Trophoblast cell (in vitro differentiated cells and primary cell): Measurements from ENCODE around the gene PHLPP1.
A peak's percentile ranks its signal among the peaks of the same experiment; 100 is the strongest.

Experiments used
- DNase-seq, 2 donors: peaks; one replicate each; pipeline ENCODE4 v3.0.0-alpha.2; 2016
- H2AFZ ChIP-seq: 2 replicates; pipeline ENCODE4 v1.6.1; 2013; ENCODE audit warnings: low read length, moderate library complexity, mild to moderate bottlenecking; ENCODE audit not compliant: insufficient read depth, poor library complexity
- H2AK5ac ChIP-seq: 2 replicates; pipeline ENCODE4 v1.6.1; 2013; ENCODE audit warnings: mild to moderate bottlenecking, low read length
- H2BK120ac ChIP-seq: 2 replicates; pipeline ENCODE4 v1.6.1; 2013; ENCODE audit warnings: low read length, mild to moderate bottlenecking, moderate library complexity; ENCODE audit not compliant: insufficient read depth, poor library complexity
- H2BK12ac ChIP-seq: 2 replicates; pipeline ENCODE4 v1.6.1; 2013; ENCODE audit warnings: mild to moderate bottlenecking, low read length, moderate library complexity
- H2BK5ac ChIP-seq: 2 replicates; pipeline ENCODE4 v1.6.1; 2013; ENCODE audit warnings: low read length, low read depth, moderate library complexity, mild to moderate bottlenecking; ENCODE audit not compliant: poor library complexity
- H3K14ac ChIP-seq: 2 replicates; pipeline ENCODE4 v1.6.1; 2013; ENCODE audit warnings: mild to moderate bottlenecking, low read length
- H3K18ac ChIP-seq: 2 replicates; pipeline ENCODE4 v1.6.1; 2013; ENCODE audit warnings: mild to moderate bottlenecking, low read length
- H3K23ac ChIP-seq: 2 replicates; pipeline ENCODE4 v1.6.1; 2013; ENCODE audit warnings: low read length
- H3K27ac ChIP-seq: 2 replicates; pipeline ENCODE4 v1.5.1; 2013; ENCODE audit warnings: low read depth, mild to moderate bottlenecking, inconsistent platforms, low read length, moderate library complexity
- H3K27me3 ChIP-seq: 2 replicates; pipeline ENCODE4 v1.6.1; 2013; ENCODE audit warnings: inconsistent platforms, mild to moderate bottlenecking, low read length, moderate library complexity; ENCODE audit not compliant: insufficient read depth
- H3K36me3 ChIP-seq, 2 experiments: 1 replicate in 1 of 2; 2 replicates in 1 of 2; pipeline ENCODE4 v1.6.1; 2013; ENCODE audit warnings: low read length in 2 of 2, mild to moderate bottlenecking in 2 of 2, moderate library complexity in 1 of 2; ENCODE audit not compliant: insufficient read depth in 2 of 2, control insufficient read depth in 1 of 2
- H3K4ac ChIP-seq: 2 replicates; pipeline ENCODE4 v1.6.1; 2013; ENCODE audit warnings: low read depth, mild to moderate bottlenecking, low read length, moderate library complexity
- H3K4me1 ChIP-seq, 2 experiments: 1 replicate in 1 of 2; 2 replicates in 1 of 2; pipeline ENCODE4 v1.6.1; 2013; ENCODE audit warnings: low read length in 2 of 2, mild to moderate bottlenecking in 2 of 2, moderate library complexity in 1 of 2; ENCODE audit not compliant: insufficient read depth in 2 of 2, control insufficient read depth in 1 of 2
- H3K4me2 ChIP-seq: 2 replicates; pipeline ENCODE4 v1.6.1; 2013; ENCODE audit warnings: inconsistent platforms, mild to moderate bottlenecking, low read length, moderate library complexity
- H3K4me3 ChIP-seq: 2 replicates; pipeline ENCODE4 v1.5.1; 2013; ENCODE audit warnings: mild to moderate bottlenecking, low read depth, low read length, inconsistent platforms
- H3K79me1 ChIP-seq: one replicate; pipeline ENCODE4 v1.6.1; 2013; ENCODE audit warnings: low read length
- H3K79me2 ChIP-seq: 2 replicates; pipeline ENCODE4 v1.6.1; 2013; ENCODE audit warnings: low read length, mild to moderate bottlenecking; ENCODE audit not compliant: control insufficient read depth, insufficient read depth, poor library complexity
- H3K9ac ChIP-seq: 2 replicates; pipeline ENCODE4 v1.6.1; 2013; ENCODE audit warnings: mild to moderate bottlenecking, low read length
- H3K9me3 ChIP-seq: 2 replicates; pipeline ENCODE4 v1.6.1; 2013; ENCODE audit warnings: low read depth, mild to moderate bottlenecking, control low read depth, inconsistent platforms, low read length; ENCODE audit not compliant: insufficient read depth
- H4K12ac ChIP-seq: 2 replicates; pipeline ENCODE4 v1.6.1; 2013; ENCODE audit warnings: low read depth, mild to moderate bottlenecking, low read length, moderate library complexity
- H4K8ac ChIP-seq: 2 replicates; pipeline ENCODE4 v1.6.1; 2013; ENCODE audit warnings: low read depth, mild to moderate bottlenecking, low read length, moderate library complexity
- H4K91ac ChIP-seq: one replicate; pipeline ENCODE4 v1.6.1; 2013; ENCODE audit warnings: low read depth, mild to moderate bottlenecking, low read length, moderate library complexity
- WGBS: extraction: QIAGEN DNeasy Blood & Tissue Kit; methylation state at CpG from one replicate; pipeline ENCODE4 v1.1.7; 2013; ENCODE audit warnings: missing lambda C conversion rate; ENCODE audit not compliant: insufficient read length, insufficient coverage; ENCODE audit errors: extremely low coverage; 5-methylcytosine and 5-hydroxymethylcytosine counted together

The PHLPP1 gene

GRCh38 chr18:62781262-62781661, 65.9 kb downstream of the PHLPP1 start:
- Histone ChIP-seq H4K12ac (no peak overlapping the region), H3K79me2 (peaks cover 4% of the 10 kb centered on the region), H2AK5ac (no peak overlapping the region), H3K36me3 (no peaks in the 10 kb centered on the region), H3K18ac (no peak overlapping the region), H3K9ac (no peak overlapping the region), H3K79me1 (no peaks in the 10 kb centered on the region), H3K27ac (no peak overlapping the region), H4K8ac (no peak overlapping the region), H2BK12ac (no peak overlapping the region), H3K4me2 (no peak overlapping the region), H2BK5ac (no peak overlapping the region), H4K91ac (no peak overlapping the region), H3K4ac (peak overlapping the region; percentile 6), H2BK120ac (no peak overlapping the region), H2AFZ (no peak overlapping the region), H3K27me3 (no peaks in the 10 kb centered on the region), H3K4me1 (no peaks in the 10 kb centered on the region), H3K14ac (no peak overlapping the region), H3K9me3 (no peaks in the 10 kb centered on the region), H3K4me3 (no peak overlapping the region), H3K23ac (no peak overlapping the region)
- DNase-seq = peak; percentile 46 to 59
- no CpG with 5 or more reads among the region's 3 CpGs for WGBS

DNA sequence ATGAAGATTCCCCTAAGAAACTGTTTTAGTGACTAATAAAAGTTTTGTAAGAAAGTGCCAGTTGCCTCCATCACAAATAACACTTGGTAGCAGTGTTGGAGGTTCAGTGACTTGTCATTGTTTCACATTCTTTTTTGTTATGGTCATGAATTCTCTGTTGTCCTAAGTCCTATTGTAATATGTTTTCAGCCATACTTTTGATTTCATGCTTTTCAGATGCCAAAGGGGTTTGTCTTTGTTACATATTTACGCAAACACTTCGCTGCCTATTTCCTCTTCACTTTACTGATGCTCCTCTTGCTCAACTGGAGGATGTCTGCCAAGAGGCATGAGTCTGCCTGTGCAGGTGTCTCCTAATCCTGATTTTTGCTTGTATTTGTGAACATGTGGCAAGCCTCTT, 66.6 kb downstream of the PHLPP1 start:
- Histone ChIP-seq H3K79me2 (peaks cover 4% of the 10 kb centered on the region), H3K4me1 (no peaks in the 10 kb centered on the region), H3K27ac (no peak overlapping the region), H3K9me3 (no peaks in the 10 kb centered on the region), H4K91ac (no peak overlapping the region), H3K9ac (no peak overlapping the region), H2AK5ac (no peak overlapping the region), H3K79me1 (no peaks in the 10 kb centered on the region), H4K8ac (no peak overlapping the region), H2BK12ac (no peak overlapping the region), H3K14ac (no peak overlapping the region), H3K36me3 (no peaks in the 10 kb centered on the region), H3K27me3 (no peaks in the 10 kb centered on the region), H2BK5ac (no peak overlapping the region), H4K12ac (no peak overlapping the region), H2BK120ac (no peak overlapping the region), H3K4ac (no peak overlapping the region), H2AFZ (no peak overlapping the region), H3K18ac (no peak overlapping the region), H3K23ac (no peak overlapping the region), H3K4me2 (no peak overlapping the region), H3K4me3 (no peak overlapping the region)
- DNase-seq = peak; percentile 63 to 94
- WGBS = no CpG with 5 or more reads among the region's 2 CpGs

GRCh38 chr18:62784338-62784965, 69.1 kb downstream of the PHLPP1 start:
- no peak overlapping the region for H4K12ac ChIP-seq
- no peak overlapping the region for H3K23ac ChIP-seq
- peaks cover 4% of the 10 kb centered on the region for H3K79me2 ChIP-seq
- H3K9ac ChIP-seq = no peak overlapping the region
- DNase-seq = no peak
- no peak overlapping the region for H3K4ac ChIP-seq
- no peak overlapping the region for H2BK12ac ChIP-seq
- no peak overlapping the region for H4K91ac ChIP-seq
- no peak overlapping the region for H3K4me2 ChIP-seq
- H2AK5ac ChIP-seq = no peak overlapping the region
- H3K27me3 ChIP-seq = no peaks in the 10 kb centered on the region
- no peak overlapping the region for H3K18ac ChIP-seq
- no peak overlapping the region for H4K8ac ChIP-seq
- no peaks in the 10 kb centered on the region for H3K9me3 ChIP-seq
- H3K4me1 ChIP-seq = peaks cover 2 to 8% of the 10 kb centered on the region in 2 experiments
- H3K14ac ChIP-seq = no peak overlapping the region
- no peak overlapping the region for H2BK120ac ChIP-seq
- WGBS = no CpG with 5 or more reads among the region's 4 CpGs
- no peak overlapping the region for H2BK5ac ChIP-seq
- H2AFZ ChIP-seq = no peak overlapping the region
- H3K4me3 ChIP-seq = no peak overlapping the region
- H3K27ac ChIP-seq = no peak overlapping the region
- H3K36me3 ChIP-seq = no peaks in the 10 kb centered on the region
- no peaks in the 10 kb centered on the region for H3K79me1 ChIP-seq

DNA sequence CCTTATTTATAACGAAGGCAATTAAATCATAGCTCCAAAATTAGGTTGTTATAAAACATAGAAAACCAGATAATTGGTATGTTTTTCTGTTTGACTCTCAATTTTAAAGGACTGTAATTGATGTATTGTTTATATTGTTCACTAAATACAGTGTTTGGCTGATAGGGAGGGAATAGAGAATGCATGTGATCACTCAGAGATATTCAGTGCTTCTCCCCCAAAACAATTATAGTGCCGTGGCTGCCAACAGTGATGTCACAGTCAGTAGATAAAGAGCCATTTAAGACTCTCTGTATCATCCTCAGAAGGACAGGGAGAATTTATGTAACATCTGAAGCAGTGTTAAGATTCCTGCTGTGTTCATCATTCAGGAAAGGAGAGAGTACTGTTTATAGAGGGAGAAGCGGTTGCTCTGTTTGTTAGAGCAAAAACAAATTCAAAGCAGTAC, 69.6 kb downstream of the PHLPP1 start:
- no peak overlapping the region for H3K9ac ChIP-seq
- H3K4me1 ChIP-seq = peaks cover 2 to 8% of the 10 kb centered on the region in 2 experiments
- no peak overlapping the region for H3K4me2 ChIP-seq
- H3K9me3 ChIP-seq = no peaks in the 10 kb centered on the region
- no peaks in the 10 kb centered on the region for H3K27me3 ChIP-seq
- no peak overlapping the region for H3K4me3 ChIP-seq
- H3K79me1 ChIP-seq = no peaks in the 10 kb centered on the region
- H3K4ac ChIP-seq = no peak overlapping the region
- H2BK12ac ChIP-seq = no peak overlapping the region
- H2AK5ac ChIP-seq = no peak overlapping the region
- H3K18ac ChIP-seq = no peak overlapping the region
- no peak overlapping the region for H3K14ac ChIP-seq
- H2AFZ ChIP-seq = no peak overlapping the region
- H4K91ac ChIP-seq = no peak overlapping the region
- no peak overlapping the region for H2BK120ac ChIP-seq
- peaks cover 4% of the 10 kb centered on the region for H3K79me2 ChIP-seq
- H4K12ac ChIP-seq = no peak overlapping the region
- H3K27ac ChIP-seq = peak overlapping the region; percentile 6
- peak in 1 of 2 donors; percentile 39 for DNase-seq
- no peak overlapping the region for H4K8ac ChIP-seq
- WGBS = no CpG with 5 or more reads among the region's 3 CpGs
- no peak overlapping the region for H2BK5ac ChIP-seq
- no peaks in the 10 kb centered on the region for H3K36me3 ChIP-seq
- no peak overlapping the region for H3K23ac ChIP-seq
